Lower leg skin (tissue), 3 donors: Measurements from ENCODE around the gene CCDC14.

Source experiments
- CTCF ChIP-seq, 3 donors: fragments of 450-650 bp; IDR thresholded peaks; one replicate each; pipeline ENCODE4 v1.5.1; 2016; ENCODE audit warnings: antibody characterized with exemption in 3 of 3, mild to moderate bottlenecking in 3 of 3, moderate library complexity in 2 of 3
- POLR2A ChIP-seq, 2 donors: fragments of 450-650 bp; IDR thresholded peaks; one replicate each; pipeline ENCODE4 v1.6.1; 2016 to 2017; ENCODE audit warnings: antibody characterized with exemption in 2 of 2, mild to moderate bottlenecking in 1 of 2, moderate library complexity in 1 of 2

GRCh38 chr3:123881771-123882170 is 79.3 kb downstream of the CCDC14 start:
- TF ChIP-seq CTCF (IDR thresholded peaks at IDR 0.05) (no peak), POLR2A (IDR thresholded peaks at IDR 0.05) (no peak)
